Measurements from ENCODE around the gene OGFOD3.
"Not testable (repeated sequence)": the region's sequence is repeated elsewhere in the genome, so short reads cannot be mapped to it uniquely, and the experiment has no call there.

OGFOD3 gene

DNA sequence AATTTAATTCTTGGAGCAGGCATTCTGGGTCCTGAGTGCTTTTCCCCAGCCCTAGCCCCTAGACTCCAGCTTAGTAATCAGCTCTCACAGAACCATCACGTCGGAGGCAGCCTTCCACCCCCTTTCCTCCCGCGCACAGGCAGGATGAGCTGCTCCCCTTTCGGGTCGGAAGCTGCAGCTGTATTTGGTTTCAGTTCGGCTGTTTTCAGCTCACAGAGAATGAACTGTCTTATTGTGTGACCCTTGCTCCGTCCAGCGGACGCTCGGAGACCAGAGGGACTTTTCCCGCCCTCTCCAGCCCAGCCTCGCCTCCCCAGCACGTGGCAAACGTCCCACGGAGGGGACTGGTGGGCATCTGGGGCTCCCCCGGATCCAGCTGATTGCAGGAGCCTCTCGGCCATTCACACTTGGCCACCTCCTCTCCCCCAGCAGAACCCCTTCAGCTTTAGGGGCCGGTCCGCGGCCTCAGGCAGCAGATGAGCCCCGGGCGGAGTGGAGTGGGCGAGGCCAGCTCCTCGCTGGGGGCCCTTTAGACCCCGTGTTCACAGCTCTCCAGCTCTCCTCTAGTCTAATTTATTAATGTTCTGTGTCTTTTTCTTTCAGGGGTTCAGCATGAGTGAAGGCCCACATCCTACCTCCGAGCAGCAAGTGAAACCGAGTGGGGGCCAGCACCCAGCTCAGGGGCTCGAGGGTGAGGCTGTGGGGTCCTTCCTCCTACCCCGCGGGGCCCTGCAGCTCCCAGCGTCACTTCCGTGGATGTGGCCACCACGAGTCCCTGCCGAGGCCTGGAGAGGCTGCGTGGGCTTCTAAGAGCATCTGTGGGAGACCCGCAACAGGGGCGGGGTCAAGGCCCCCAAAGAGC lies 47.7 kb downstream of the OGFOD3 start:
- TF ChIP-seq, protein P1, sequence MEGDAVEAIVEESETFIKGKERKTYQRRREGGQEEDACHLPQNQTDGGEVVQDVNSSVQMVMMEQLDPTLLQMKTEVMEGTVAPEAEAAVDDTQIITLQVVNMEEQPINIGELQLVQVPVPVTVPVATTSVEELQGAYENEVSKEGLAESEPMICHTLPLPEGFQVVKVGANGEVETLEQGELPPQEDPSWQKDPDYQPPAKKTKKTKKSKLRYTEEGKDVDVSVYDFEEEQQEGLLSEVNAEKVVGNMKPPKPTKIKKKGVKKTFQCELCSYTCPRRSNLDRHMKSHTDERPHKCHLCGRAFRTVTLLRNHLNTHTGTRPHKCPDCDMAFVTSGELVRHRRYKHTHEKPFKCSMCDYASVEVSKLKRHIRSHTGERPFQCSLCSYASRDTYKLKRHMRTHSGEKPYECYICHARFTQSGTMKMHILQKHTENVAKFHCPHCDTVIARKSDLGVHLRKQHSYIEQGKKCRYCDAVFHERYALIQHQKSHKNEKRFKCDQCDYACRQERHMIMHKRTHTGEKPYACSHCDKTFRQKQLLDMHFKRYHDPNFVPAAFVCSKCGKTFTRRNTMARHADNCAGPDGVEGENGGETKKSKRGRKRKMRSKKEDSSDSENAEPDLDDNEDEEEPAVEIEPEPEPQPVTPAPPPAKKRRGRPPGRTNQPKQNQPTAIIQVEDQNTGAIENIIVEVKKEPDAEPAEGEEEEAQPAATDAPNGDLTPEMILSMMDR (conservative IDR thresholded peaks at IDR 0.05; ENCODE audit: low read depth, low read length), result no peak
- DNase-seq (ENCODE audit: low read depth), result peak; percentile 26
- H3K4me3 ChIP-seq (ENCODE audit: low read depth, low read length), result peak overlapping the region; percentile 36

DNA sequence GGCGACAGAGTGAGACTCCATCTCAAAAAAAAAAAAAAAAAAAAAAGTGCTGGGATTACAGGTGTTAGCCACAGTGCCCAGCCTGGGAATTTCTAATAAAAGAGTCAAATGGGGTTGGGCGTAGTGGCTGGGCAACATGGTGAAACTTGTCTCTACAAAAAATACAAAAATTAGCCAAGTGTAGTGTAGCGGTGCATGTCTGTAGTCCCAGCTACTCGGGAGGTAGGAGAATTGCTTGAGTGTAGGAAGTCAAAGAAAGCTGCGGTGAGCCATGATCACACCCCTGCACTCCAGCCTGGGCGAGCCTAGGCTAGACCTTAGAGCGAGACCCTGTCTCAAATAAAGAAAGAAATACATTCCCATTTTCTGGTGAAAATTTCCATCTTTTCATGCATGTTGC lies 49.2 kb downstream of the OGFOD3 start:
- TF ChIP-seq, protein P1 (conservative IDR thresholded peaks at IDR 0.05; ENCODE audit: low read depth, low read length), result no peak
- DNase-seq (ENCODE audit: low read depth), result no peak
- no peak overlapping the region for H3K4me3 ChIP-seq (ENCODE audit: low read depth, low read length)

DNA sequence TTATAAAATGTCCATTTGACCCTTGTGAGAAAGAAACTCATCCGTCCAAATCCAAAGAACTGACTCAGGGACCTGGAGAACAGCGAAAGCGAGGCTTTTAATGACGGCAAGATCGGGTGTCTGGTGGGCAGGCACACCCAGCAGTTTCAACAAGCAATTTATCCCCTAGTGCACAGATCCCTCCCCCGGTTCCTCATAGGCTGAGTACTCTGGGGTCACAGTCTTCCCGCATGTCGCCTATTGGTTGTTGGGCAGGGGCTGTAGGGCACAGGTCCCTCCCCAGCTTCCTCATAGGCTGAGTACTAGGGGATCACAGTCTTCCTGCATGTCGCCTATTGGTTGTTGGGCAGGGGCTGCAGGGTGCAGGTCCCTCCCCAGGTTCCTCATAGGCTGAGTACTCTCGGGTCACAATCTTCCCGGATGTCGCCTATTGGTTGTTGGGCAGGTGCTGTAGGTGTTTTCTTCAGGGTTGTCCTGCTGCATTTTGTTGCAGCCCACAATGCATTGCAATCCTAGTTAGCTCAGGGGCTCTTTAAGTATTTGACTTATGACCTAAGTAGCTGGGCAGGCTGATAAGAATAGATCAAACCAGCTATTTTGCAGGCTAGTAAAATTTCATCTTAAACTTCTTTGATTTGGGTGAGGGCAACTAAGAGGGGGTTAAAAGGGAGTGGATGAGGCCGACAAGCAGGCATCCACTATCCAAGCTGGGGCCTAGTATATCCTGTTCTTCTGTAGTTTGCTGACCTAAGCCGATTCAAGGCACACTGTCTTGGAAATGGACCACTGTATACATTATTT lies 50.5 kb downstream of the OGFOD3 start:
- TF ChIP-seq, protein P1 (conservative IDR thresholded peaks at IDR 0.05; ENCODE audit: low read depth, low read length), result no peak
- DNase-seq (ENCODE audit: low read depth), result no peak
- H3K4me3 ChIP-seq (ENCODE audit: low read depth, low read length), result no peak overlapping the region

DNA sequence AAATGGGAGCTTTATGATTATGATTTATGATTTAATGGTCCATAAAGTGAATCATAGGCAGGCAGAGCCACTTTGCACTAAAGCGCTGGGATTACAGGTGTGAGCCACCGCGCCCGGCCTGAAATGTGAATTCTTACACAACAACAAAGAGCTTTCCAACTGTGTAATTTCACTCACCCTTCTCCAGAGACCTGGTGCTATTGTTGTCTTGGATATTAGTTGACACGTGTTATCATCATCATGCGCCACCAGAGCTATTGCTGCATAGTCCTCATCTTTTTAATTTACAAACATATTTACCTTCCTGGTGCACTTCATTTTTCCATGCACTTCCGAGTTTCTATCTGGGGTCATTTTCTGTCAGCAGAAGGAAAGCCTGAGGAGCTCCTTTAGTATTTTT lies 51.6 kb downstream of the OGFOD3 start:
- no peak overlapping the region for H3K4me3 ChIP-seq (ENCODE audit: low read depth, low read length)
- TF ChIP-seq, protein P1 (conservative IDR thresholded peaks at IDR 0.05; ENCODE audit: low read depth, low read length), result no peak
- no peak for DNase-seq (ENCODE audit: low read depth)

DNA sequence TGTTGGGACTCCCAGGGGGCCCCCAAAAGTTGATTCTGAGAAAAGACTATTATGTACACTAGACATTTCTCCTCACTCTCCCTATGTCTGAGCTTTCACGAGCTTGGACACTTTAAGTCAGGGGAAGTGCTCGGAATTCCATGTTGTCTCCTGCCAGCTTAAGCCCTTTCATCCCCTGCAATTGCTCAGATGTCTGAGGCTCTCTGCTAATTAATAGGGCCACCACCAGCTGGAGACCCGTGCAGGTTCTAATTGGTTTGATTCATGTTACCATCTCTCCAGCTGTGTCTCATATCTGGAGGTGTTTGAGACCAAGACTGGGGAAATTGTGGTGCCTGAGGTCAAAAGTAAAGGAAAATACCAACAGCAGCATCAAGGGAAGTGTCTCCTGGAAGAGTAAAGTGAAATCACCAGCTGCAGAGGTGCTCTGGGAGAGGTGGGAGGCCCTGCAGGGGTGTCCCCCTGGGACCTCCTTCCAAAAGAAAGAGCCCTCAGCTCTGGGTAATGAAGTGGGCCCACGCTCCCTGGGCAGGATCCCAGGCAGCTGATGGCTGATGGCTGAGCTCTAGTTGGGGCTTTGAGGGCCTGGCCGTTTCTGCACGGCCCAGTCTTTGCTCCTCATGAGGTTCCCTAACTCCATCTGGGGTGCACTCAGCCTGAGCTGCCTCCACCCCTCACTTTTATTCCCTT lies 52.6 kb downstream of the OGFOD3 start:
- TF ChIP-seq, protein P1 (conservative IDR thresholded peaks at IDR 0.05; ENCODE audit: low read depth, low read length), result no peak
- no peak overlapping the region for H3K4me3 ChIP-seq (ENCODE audit: low read depth, low read length)
- DNase-seq (ENCODE audit: low read depth), result no peak

DNA sequence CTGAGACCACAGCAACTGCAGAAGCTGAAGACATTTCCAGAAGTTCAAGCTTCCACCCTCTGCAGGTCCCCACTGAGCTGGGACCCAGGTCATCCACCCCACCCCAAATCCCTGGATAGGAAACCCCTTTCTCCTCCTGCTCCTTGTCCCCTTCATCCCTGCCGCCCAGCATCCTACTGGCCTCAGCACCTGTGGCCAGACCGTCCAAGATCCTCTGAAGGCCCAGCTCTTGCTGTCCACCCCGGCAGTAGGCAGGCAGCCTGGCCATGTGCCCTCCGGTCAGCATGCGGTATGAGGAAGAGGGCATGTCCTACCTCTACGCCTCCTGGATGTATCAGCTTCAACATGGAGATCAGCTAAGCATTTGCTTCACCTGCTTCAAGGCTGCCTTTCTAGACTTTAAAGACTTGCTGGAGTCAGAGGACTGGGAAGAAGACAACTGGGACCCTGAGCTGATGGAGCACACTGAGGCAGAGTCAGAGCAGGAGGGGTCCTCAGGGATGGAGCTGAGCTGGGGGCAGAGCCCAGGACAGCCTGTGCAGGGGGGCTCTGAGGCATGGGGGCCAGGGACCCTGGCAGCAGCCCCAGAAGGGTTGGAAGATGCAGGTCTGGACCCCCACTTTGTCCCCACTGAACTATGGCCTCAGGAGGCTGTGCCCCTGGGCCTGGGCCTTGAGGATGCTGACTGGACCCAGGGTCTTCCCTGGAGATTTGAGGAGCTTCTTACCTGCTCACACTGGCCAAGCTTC lies 56.3 kb downstream of the OGFOD3 start:
- H3K4me3 ChIP-seq (ENCODE audit: low read depth, low read length), result no peak overlapping the region
- TF ChIP-seq, protein P1 (conservative IDR thresholded peaks at IDR 0.05; ENCODE audit: low read depth, low read length), result no peak
- no peak for DNase-seq (ENCODE audit: low read depth)

DNA sequence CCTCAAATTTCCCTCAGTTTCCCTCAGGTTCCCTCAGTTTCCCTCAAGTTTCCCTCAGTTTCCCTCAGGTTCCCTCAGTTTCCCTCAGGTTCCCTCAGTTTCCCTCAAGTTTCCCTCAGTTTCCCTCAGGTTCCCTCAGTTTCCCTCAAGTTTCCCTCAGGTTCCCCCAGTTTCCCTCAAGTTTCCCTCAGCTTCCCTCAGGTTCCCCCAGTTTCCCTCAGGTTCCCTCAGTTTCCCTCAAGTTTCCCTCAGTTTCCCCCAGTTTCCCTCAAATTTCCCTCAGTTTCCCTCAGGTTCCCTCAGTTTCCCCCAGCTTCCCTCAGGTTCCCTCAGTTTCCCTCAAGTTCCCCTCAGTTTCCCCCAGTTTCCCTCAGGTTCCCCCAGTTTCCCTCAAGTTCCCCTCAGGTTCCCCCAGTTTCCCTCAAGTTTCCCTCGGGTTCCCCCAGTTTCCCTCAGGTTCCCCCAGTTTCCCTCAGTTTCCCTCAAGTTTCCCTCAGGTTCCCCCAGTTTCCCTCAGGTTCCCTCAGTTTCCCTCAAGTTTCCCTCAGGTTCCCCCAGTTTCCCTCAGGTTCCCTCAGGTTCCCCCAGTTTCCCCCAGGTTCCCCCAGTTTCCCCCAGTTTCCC lies 58.8 kb downstream of the OGFOD3 start:
- not testable (repeated sequence) for H3K4me3 ChIP-seq (ENCODE audit: low read depth, low read length); DNase-seq (ENCODE audit: low read depth)
